IMR-90 (cell line): ENCODE measurements around the gene PPM1D. TPM values are rescaled to one million over a fixed set of nuclear protein-coding genes. Genes with fewer than 3 reads are reported as not detected.

Experiments used
- ATAC-seq: fragments of 200-7000 bp; cut with Tn5 transposase; 2 replicates; pipeline ENCODE4 v1.9.1; 2020; ENCODE audit warnings: low read depth, mild to moderate bottlenecking, moderate library complexity
- BruUV-seq: library from RNA; stranded (reverse); fragments of 400-500 nt; replicated peaks from 2 replicates; lab custom pipeline; 2021; lab: Mats Ljungman, UMichigan
- CTCF ChIA-PET: fragments of 300-600 bp; formaldehyde crosslinking; extraction: SDS; loops from one replicate; lab custom pipeline; 2021; ENCODE audit warnings: antibody characterized with exemption; lab: Yijun Ruan, JAX
- POLR2A ChIA-PET: fragments of 300-600 bp; sonication (Branson Sonifier 250); formaldehyde crosslinking; loops from one replicate; lab custom pipeline; 2022; ENCODE audit warnings: antibody characterized with exemption; ENCODE audit not compliant: unreplicated experiment; lab: Charles Lee
- DNase-seq: peaks from one replicate; pipeline ENCODE4 v3.0.0; 2013
- H2AFZ ChIP-seq: replicated peaks from 2 replicates; pipeline ENCODE3; 2013; ENCODE audit warnings: low read length, mild to moderate bottlenecking; ENCODE audit not compliant: poor library complexity
- H2AK5ac ChIP-seq: 2 replicates; pipeline ENCODE4 v1.6.1; 2013; ENCODE audit warnings: low read depth, low read length, inconsistent platforms
- H2AK9ac ChIP-seq: replicated peaks from 2 replicates; pipeline ENCODE3; 2013; ENCODE audit warnings: mild to moderate bottlenecking, low read depth, low read length, moderate library complexity; ENCODE audit not compliant: poor library complexity
- H2BK120ac ChIP-seq: 2 replicates; pipeline ENCODE4 v1.6.1; 2013; ENCODE audit warnings: low read depth, low read length, inconsistent platforms
- H2BK15ac ChIP-seq: 3 replicates; pipeline ENCODE4 v1.6.1; 2013; ENCODE audit warnings: low read depth, low read length, inconsistent platforms
- H2BK20ac ChIP-seq: 2 replicates; pipeline ENCODE4 v1.6.1; 2013; ENCODE audit warnings: low read depth, mild to moderate bottlenecking, inconsistent platforms, low read length, moderate library complexity
- H2BK5ac ChIP-seq: 2 replicates; pipeline ENCODE4 v1.6.1; 2013; ENCODE audit warnings: mild to moderate bottlenecking, low read depth, low read length, inconsistent platforms; ENCODE audit not compliant: poor library complexity, severe bottlenecking
- H3K14ac ChIP-seq: replicated peaks from 2 replicates; pipeline ENCODE4 v1.6.1; 2013; ENCODE audit warnings: low read depth, low read length, inconsistent platforms
- H3K18ac ChIP-seq: 2 replicates; pipeline ENCODE4 v1.6.1; 2013; ENCODE audit warnings: low read depth, low read length, control low read depth
- H3K23ac ChIP-seq: 2 replicates; pipeline ENCODE4 v1.6.1; 2013; ENCODE audit warnings: low read depth, low read length, inconsistent platforms
- H3K27ac ChIP-seq: 2 replicates; pipeline ENCODE4 v1.5.1; 2013; ENCODE audit warnings: mild to moderate bottlenecking, control low read depth, low read length; ENCODE audit not compliant: insufficient read depth
- H3K27me3 ChIP-seq: 2 replicates; pipeline ENCODE4 v1.6.1; 2013; ENCODE audit warnings: low read length; ENCODE audit not compliant: control insufficient read depth, insufficient read depth
- H3K36me3 ChIP-seq: 2 replicates; pipeline ENCODE4 v1.6.1; 2013; ENCODE audit warnings: low read length, mixed read lengths; ENCODE audit not compliant: control insufficient read depth, insufficient read depth
- H3K4ac ChIP-seq: 2 replicates; pipeline ENCODE4 v1.6.1; 2013; ENCODE audit warnings: low read depth, low read length, inconsistent platforms
- H3K4me1 ChIP-seq: 2 replicates; pipeline ENCODE4 v1.6.1; 2013; ENCODE audit warnings: low read length, mixed read lengths; ENCODE audit not compliant: control insufficient read depth, insufficient read depth
- H3K4me2 ChIP-seq: 2 replicates; pipeline ENCODE4 v1.6.1; 2013; ENCODE audit warnings: low read depth, mild to moderate bottlenecking, control low read depth, low read length, moderate library complexity
- H3K4me3 ChIP-seq: 2 replicates; pipeline ENCODE4 v1.5.1; 2013; ENCODE audit warnings: low read depth, mild to moderate bottlenecking, control low read depth, low read length, moderate library complexity; ENCODE audit not compliant: insufficient read depth
- H3K56ac ChIP-seq: 2 replicates; pipeline ENCODE4 v1.6.1; 2013; ENCODE audit warnings: low read length, inconsistent platforms; ENCODE audit not compliant: insufficient read depth; ENCODE audit errors: extremely low read depth
- H3K79me1 ChIP-seq, 2 experiments: 2 replicates each; pipeline ENCODE4 v1.6.1; 2013; ENCODE audit warnings: low read length in 2 of 2, inconsistent platforms in 1 of 2, low read depth in 1 of 2
- H3K9ac ChIP-seq: 2 replicates; pipeline ENCODE4 v1.6.1; 2013; ENCODE audit warnings: low read depth, low read length, control low read depth
- H3K9me1 ChIP-seq: 2 replicates; pipeline ENCODE4 v1.6.1; 2013; ENCODE audit warnings: low read length, inconsistent platforms; ENCODE audit not compliant: insufficient read depth
- H3K9me3 ChIP-seq: 2 replicates; pipeline ENCODE4 v1.6.1; 2013; ENCODE audit warnings: low read length; ENCODE audit not compliant: control insufficient read depth, insufficient read depth
- H4K20me1 ChIP-seq: 2 replicates; pipeline ENCODE4 v1.6.1; 2013; ENCODE audit warnings: low read length, inconsistent platforms; ENCODE audit not compliant: insufficient read depth
- H4K5ac ChIP-seq: 2 replicates; pipeline ENCODE4 v1.6.1; 2013; ENCODE audit warnings: mild to moderate bottlenecking, low read depth, low read length, control low read depth
- H4K8ac ChIP-seq, 2 experiments: 2 replicates each; pipeline ENCODE4 v1.6.1; 2013; ENCODE audit warnings: low read depth in 2 of 2, low read length in 2 of 2, control low read depth in 1 of 2, inconsistent platforms in 1 of 2
- H4K91ac ChIP-seq: 2 replicates; pipeline ENCODE4 v1.6.1; 2013; ENCODE audit warnings: low read depth, low read length, inconsistent platforms; ENCODE audit not compliant: insufficient read depth
- CEBPB ChIP-seq: IDR thresholded peaks from 2 replicates; pipeline ENCODE4 v1.6.1; 2012; ENCODE audit warnings: low read depth, low read length, improper control_type of control experiment
- CTCF ChIP-seq: conservative IDR thresholded peaks from 2 replicates; pipeline ENCODE4 v1.5.1; 2012; ENCODE audit warnings: mild to moderate bottlenecking, low read depth, low read length, improper control_type of control experiment
- ELK1 ChIP-seq: fragments of 150-350 bp; IDR thresholded peaks from 2 replicates; pipeline ENCODE4 v1.6.1; 2016; ENCODE audit warnings: low read depth, mild to moderate bottlenecking, low read length, moderate library complexity, borderline replicate concordance
- NFE2L2 ChIP-seq: fragments of 150-350 bp; IDR thresholded peaks from 2 replicates; pipeline ENCODE4 v1.6.1; 2016; ENCODE audit warnings: low read depth, mild to moderate bottlenecking, low read length
- RFX5 ChIP-seq: IDR thresholded peaks from 2 replicates; pipeline ENCODE4 v1.8.0; 2012; ENCODE audit warnings: low read depth, mild to moderate bottlenecking, low read length, moderate library complexity
- SMC3 ChIP-seq: fragments of 150-350 bp; IDR thresholded peaks from 2 replicates; pipeline ENCODE4 v1.6.1; 2016; ENCODE audit warnings: low read depth, mild to moderate bottlenecking, antibody characterized with exemption, low read length, moderate library complexity
- WGBS, 2 experiments: methylation state at CpG; one replicate each; pipeline versions ENCODE4 v1.1.5 to v1.1.7; 2013; ENCODE audit warnings: missing lambda C conversion rate in 2 of 2; ENCODE audit not compliant: insufficient read length in 1 of 2; ENCODE audit errors: extremely low coverage in 2 of 2; 5-methylcytosine and 5-hydroxymethylcytosine counted together
- dilution Hi-C: fragments of 300-500 bp; cut with HindIII; formaldehyde crosslinking; loops from one replicate; pipeline ENCODE4 v1.14.3; 2018; ENCODE audit warnings: low sequenced_read_pairs; ENCODE audit not compliant: unreplicated experiment
- in situ Hi-C: fragments of 300-500 bp; cut with MboI; formaldehyde crosslinking; loops from 3 replicates; pipeline ENCODE4 v1.14.3; 2019; ENCODE audit warnings: low sequenced_read_pairs, inconsistent platforms, mixed read lengths
- intact Hi-C: fragments of 100-400 bp; cut with micrococcal nuclease; formaldehyde crosslinking; loops from 2 replicates; pipeline ENCODE4 v1.10.0; 2022
- polyA plus RNA-seq, 3 experiments: library from polyadenylated mRNA; depleted of rRNA; stranded (reverse); fragments of >200 nt; gene quantifications; 2 replicates each; pipeline ENCODE4 v1.2.3, GENCODE V29; 2012; ENCODE audit warnings: low replicate concordance in 1 of 3
- total RNA-seq: library from RNA; depleted of rRNA; stranded (reverse); fragments of >200 nt; gene quantifications from 2 replicates; pipeline ENCODE4 v1.2.3, GENCODE V29; 2012

PPM1D gene
- total and polyA plus RNA-seq, 2 of the 4 experiments (the other 2 are of a cell fraction): 5.5 to 16.1 TPM

- Histone ChIP-seq H2AK9ac (no peak overlapping the region), H2AFZ (no peak overlapping the region), H3K18ac (no peak overlapping the region), H3K79me1 (peaks cover 0 to 12% of the 10 kb centered on the region in 2 experiments; a peak in 2 of 4 replicates), H3K23ac (no peak overlapping the region), H4K20me1 (peaks cover 14% of the 10 kb centered on the region), H3K14ac (no peak overlapping the region), H3K27ac (no peak overlapping the region), H2BK15ac (no peak overlapping the region), H2BK120ac (no peak overlapping the region), H3K27me3 (0 out of 2 replicates have a peak, but pooled peaks cover 2% of the 10 kb centered on the region), H3K36me3 (no peaks in the 10 kb centered on the region), H3K4ac (no peak overlapping the region), H4K5ac (no peak overlapping the region), H2BK20ac (no peak overlapping the region), H4K8ac (no peak overlapping the region), H3K56ac (no peak overlapping the region), H3K9ac (no peak overlapping the region), H2BK5ac (no peak overlapping the region), H3K4me3 (no peak overlapping the region), H3K9me1 (no peaks in the 10 kb centered on the region), H4K91ac (no peak overlapping the region), H2AK5ac (no peak overlapping the region), H3K4me2 (no peak overlapping the region), H3K9me3 (no peaks in the 10 kb centered on the region), H3K4me1 (no peaks in the 10 kb centered on the region; the same call in 1 of the 2 replicates)
- no TSS peak for BruUV-seq
- TF ChIP-seq CTCF (no peak), ELK1 (no peak), RFX5 (no peak), CEBPB (no peak), SMC3 (no peak), NFE2L2 (no peak)
- POLR2A ChIA-PET: interaction anchor here (0.6 kb wide), 1 partner anchor 422 kb away, joined by 9 read pairs; no protein-coding TSS in a partner anchor
- CTCF ChIA-PET: interaction anchor here (0.6 kb wide), 1 partner anchor 259 kb away, joined by 3 read pairs; no protein-coding TSS in a partner anchor
- DNase-seq (no peak), ATAC-seq (no peak)
- intact Hi-C loops (no loop called here), in situ Hi-C loops (no loop called here), dilution Hi-C loops (no loop called here)
- WGBS, 2 experiments: 97% methylated on average over 3 of the region's 6 CpGs; no CpG with 5 or more reads in 1 of the 2 experiments
Observed at GRCh38 chr17:60597297-60597696, 2.7 kb upstream of the PPM1D start.
